Neural progenitor cell (in vitro differentiated cells): ENCODE data around the gene CDH13.

Experiments
- CTCF ChIP-seq: fragments of 200-600 bp; sonication (generic); IDR thresholded peaks from 2 replicates; pipeline ENCODE4 v1.5.1; 2017; ENCODE audit warnings: antibody characterized with exemption, mild to moderate bottlenecking
- EZH2 ChIP-seq: fragments of 200-600 bp; sonication (generic); IDR thresholded peaks from 2 replicates; pipeline ENCODE4 v1.6.1; 2017; ENCODE audit warnings: antibody characterized with exemption, mild to moderate bottlenecking, moderate library complexity
- EZH2phosphoT487 ChIP-seq: fragments of 200-600 bp; sonication (generic); IDR thresholded peaks from 2 replicates; pipeline ENCODE4 v1.6.1; 2017; ENCODE audit warnings: antibody characterized with exemption

DNA sequence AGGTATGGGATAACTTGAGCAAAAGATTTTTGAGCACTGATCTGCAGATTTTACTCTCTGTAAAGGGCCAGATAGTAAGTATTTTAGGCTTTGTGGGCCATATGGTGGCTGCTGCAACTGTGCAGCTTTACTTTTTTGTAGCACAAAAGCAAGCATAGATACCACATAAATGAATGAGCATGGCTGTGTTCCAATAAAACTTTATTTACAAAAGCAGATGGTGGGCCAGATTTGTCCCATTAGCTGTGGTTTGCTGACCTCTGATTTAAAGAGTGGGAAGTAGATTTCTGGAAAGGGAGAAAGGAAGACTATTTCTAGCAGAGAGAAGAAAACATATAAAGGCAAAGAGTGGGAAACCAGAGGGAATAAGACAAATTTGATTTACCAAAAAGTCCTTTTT, 882.5 kb downstream of the CDH13 start:
- no peak for TF ChIP-seq CTCF
- TF ChIP-seq EZH2 = no peak
- TF ChIP-seq EZH2phosphoT487 = no peak
